Breast epithelium (tissue), 3 donors: ENCODE data around the gene PAN3.

Experiments
- POLR2A ChIP-seq: fragments of 450-650 bp; IDR thresholded peaks from one replicate; pipeline ENCODE4 v1.6.1; 2016; ENCODE audit warnings: antibody characterized with exemption, mild to moderate bottlenecking, moderate library complexity
- POLR2AphosphoS5 ChIP-seq, 3 donors: sonication (generic); formaldehyde crosslinking; IDR thresholded peaks; one replicate each; pipeline ENCODE4 v1.6.1; 2017; ENCODE audit warnings: antibody characterized with exemption in 3 of 3
- TF ChIP-seq, protein P1 (sequence below), 3 donors: fragments of 450-650 bp; IDR thresholded peaks; one replicate each; pipeline ENCODE4 v1.5.1; 2016 to 2017; ENCODE audit warnings: antibody characterized with exemption in 3 of 3, mild to moderate bottlenecking in 3 of 3, moderate library complexity in 3 of 3

DNA sequence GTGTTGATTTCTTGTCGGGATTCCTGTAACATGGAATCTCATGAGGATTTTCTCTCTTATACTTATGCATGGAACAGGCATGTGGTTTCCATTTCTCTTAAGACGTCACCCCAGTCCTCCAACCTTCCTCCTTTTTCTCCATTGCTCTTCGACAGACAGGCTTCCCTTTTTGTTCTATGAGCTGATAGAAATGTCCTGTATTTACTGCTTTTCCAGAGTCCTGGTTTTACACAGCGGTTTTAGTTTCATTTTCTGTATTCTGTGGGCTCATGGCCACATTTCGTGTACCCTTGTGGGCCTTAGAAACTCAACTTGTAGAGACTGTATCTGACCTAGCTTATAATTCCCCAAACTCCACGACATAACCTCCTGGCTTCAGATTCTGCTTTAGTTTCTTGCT lies 113.1 kb downstream of the PAN3 start:
- TF ChIP-seq, protein P1, sequence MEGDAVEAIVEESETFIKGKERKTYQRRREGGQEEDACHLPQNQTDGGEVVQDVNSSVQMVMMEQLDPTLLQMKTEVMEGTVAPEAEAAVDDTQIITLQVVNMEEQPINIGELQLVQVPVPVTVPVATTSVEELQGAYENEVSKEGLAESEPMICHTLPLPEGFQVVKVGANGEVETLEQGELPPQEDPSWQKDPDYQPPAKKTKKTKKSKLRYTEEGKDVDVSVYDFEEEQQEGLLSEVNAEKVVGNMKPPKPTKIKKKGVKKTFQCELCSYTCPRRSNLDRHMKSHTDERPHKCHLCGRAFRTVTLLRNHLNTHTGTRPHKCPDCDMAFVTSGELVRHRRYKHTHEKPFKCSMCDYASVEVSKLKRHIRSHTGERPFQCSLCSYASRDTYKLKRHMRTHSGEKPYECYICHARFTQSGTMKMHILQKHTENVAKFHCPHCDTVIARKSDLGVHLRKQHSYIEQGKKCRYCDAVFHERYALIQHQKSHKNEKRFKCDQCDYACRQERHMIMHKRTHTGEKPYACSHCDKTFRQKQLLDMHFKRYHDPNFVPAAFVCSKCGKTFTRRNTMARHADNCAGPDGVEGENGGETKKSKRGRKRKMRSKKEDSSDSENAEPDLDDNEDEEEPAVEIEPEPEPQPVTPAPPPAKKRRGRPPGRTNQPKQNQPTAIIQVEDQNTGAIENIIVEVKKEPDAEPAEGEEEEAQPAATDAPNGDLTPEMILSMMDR (IDR thresholded peaks at IDR 0.05) = no peak
- no peak for TF ChIP-seq POLR2AphosphoS5 (IDR thresholded peaks at IDR 0.05)
- TF ChIP-seq POLR2A = no peak
